ENCODE results near the gene MEF2A. TPM values are rescaled to one million over a fixed set of nuclear protein-coding genes. Genes with fewer than 3 reads are reported as not detected.

The MEF2A gene
- total RNA-seq, 1 donor from 2014 or later, result 184 TPM

- Mint-ChIP-seq H3K36me3 (ENCODE audit: low read depth) (peaks cover 22% of the 10 kb centered on the region), H3K4me1 (ENCODE audit: low read depth) (peaks cover 25% of the 10 kb centered on the region), H3K27ac (ENCODE audit: unreplicated experiment) (no peak overlapping the region), H3K27me3 (ENCODE audit: low read depth) (no peaks in the 10 kb centered on the region), H3K9me3 (ENCODE audit: low read depth) (no peaks in the 10 kb centered on the region), H3K4me3 (ENCODE audit: unreplicated experiment) (no peak overlapping the region)
- TF ChIP-seq, protein P1, sequence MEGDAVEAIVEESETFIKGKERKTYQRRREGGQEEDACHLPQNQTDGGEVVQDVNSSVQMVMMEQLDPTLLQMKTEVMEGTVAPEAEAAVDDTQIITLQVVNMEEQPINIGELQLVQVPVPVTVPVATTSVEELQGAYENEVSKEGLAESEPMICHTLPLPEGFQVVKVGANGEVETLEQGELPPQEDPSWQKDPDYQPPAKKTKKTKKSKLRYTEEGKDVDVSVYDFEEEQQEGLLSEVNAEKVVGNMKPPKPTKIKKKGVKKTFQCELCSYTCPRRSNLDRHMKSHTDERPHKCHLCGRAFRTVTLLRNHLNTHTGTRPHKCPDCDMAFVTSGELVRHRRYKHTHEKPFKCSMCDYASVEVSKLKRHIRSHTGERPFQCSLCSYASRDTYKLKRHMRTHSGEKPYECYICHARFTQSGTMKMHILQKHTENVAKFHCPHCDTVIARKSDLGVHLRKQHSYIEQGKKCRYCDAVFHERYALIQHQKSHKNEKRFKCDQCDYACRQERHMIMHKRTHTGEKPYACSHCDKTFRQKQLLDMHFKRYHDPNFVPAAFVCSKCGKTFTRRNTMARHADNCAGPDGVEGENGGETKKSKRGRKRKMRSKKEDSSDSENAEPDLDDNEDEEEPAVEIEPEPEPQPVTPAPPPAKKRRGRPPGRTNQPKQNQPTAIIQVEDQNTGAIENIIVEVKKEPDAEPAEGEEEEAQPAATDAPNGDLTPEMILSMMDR (IDR thresholded peaks at IDR 0.05), result no peak
- DNase-seq (ENCODE audit: low spot score), result no peak
Measured at GRCh38 chr15:99668533-99669182, 102.9 kb downstream of the MEF2A start.

DNA sequence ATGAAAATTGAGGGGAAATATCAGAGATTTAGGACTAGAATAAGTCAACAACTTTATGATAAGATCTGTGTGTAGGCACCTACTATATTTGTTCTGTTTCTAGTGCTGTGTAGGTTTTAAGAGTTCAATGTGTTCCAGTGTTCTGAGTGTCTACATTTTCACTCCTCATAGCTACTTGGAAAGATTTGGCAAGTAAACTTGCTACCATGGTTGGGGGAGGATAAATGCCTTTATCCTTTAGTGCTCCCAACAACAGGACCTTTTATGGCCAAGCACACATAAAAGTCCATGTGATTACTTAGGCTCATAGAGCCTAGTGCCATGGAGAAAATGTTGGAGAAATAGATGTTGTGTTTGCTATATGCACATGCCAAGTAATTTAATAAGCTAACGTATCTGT, 103.5 kb downstream of the MEF2A start:
- DNase-seq (ENCODE audit: low spot score), result no peak
- Mint-ChIP-seq H3K36me3 (ENCODE audit: low read depth) (peaks cover 22% of the 10 kb centered on the region), H3K9me3 (ENCODE audit: low read depth) (no peaks in the 10 kb centered on the region), H3K27me3 (ENCODE audit: low read depth) (no peaks in the 10 kb centered on the region), H3K27ac (ENCODE audit: unreplicated experiment) (no peak overlapping the region), H3K4me1 (ENCODE audit: low read depth) (peaks cover 19% of the 10 kb centered on the region), H3K4me3 (ENCODE audit: unreplicated experiment) (no peak overlapping the region)
- TF ChIP-seq, protein P1 (IDR thresholded peaks at IDR 0.05), result no peak

DNA sequence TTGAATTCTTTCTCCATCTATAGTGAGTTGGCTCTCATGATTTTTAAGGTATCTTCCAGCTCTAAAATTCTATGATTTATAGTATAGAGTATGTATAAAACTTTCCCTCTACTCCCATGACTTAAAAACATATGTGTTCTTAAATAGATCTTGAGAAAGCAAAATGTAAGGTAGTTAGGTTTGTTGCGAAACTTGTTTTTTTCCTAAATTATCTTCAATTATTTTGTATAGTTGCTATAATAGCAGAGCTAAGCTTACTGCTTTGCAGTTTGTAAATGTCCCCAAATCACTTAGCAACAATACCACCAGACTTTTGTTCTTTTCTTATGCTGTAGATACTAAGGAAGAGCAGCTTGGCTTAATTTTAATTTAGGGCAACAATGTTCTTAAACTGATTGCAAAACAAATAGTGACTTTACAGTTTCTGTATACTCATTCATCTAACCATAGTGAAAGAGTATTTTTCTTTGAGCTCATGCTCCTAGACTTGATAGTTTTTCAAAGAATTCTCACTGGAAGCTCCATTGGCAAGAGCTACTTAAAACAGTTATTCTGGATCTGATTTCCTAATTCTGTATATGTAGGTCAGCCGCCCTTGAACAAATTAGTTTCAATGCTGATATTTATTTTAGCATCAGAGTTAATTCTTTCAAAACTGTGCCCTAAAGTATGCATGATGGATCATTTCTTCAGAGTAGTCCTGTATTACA, 106.3 kb downstream of the MEF2A start:
- no peak for DNase-seq (ENCODE audit: low spot score)
- peaks cover 27% of the 10 kb centered on the region for H3K36me3 Mint-ChIP-seq (ENCODE audit: low read depth)
- no peaks in the 10 kb centered on the region for H3K27me3 Mint-ChIP-seq (ENCODE audit: low read depth)
- H3K4me1 Mint-ChIP-seq (ENCODE audit: low read depth), result peaks cover 16% of the 10 kb centered on the region
- no peak overlapping the region for H3K4me3 Mint-ChIP-seq (ENCODE audit: unreplicated experiment)
- no peak overlapping the region for H3K27ac Mint-ChIP-seq (ENCODE audit: unreplicated experiment)
- TF ChIP-seq, protein P1 (IDR thresholded peaks at IDR 0.05), result no peak
- H3K9me3 Mint-ChIP-seq (ENCODE audit: low read depth), result no peaks in the 10 kb centered on the region

- Mint-ChIP-seq H3K27me3 (ENCODE audit: low read depth) (no peaks in the 10 kb centered on the region), H3K27ac (ENCODE audit: unreplicated experiment) (peak overlapping the region; percentile 52), H3K4me1 (ENCODE audit: low read depth) (peaks cover 24% of the 10 kb centered on the region), H3K36me3 (ENCODE audit: low read depth) (peaks cover 35% of the 10 kb centered on the region), H3K4me3 (ENCODE audit: unreplicated experiment) (no peak overlapping the region), H3K9me3 (ENCODE audit: low read depth) (no peaks in the 10 kb centered on the region)
- DNase-seq (ENCODE audit: low spot score), result no peak
- TF ChIP-seq, protein P1 (IDR thresholded peaks at IDR 0.05), result no peak
Measured at GRCh38 chr15:99673111-99673510, 107.3 kb downstream of the MEF2A start.

DNA sequence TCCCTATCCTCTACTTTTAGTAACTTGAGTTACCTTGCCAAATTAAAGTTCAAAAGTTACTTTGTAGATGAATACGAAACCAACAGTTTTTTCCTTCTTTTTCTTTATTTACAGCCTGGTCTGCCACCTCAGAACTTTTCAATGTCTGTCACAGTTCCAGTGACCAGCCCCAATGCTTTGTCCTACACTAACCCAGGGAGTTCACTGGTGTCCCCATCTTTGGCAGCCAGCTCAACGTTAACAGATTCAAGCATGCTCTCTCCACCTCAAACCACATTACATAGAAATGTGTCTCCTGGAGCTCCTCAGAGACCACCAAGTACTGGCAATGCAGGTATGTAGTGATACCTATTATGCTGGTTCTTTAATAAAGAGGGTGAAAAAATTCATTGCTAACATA, 108.5 kb downstream of the MEF2A start:
- no peak overlapping the region for H3K4me3 Mint-ChIP-seq (ENCODE audit: unreplicated experiment)
- peaks cover 19% of the 10 kb centered on the region for H3K4me1 Mint-ChIP-seq (ENCODE audit: low read depth)
- TF ChIP-seq, protein P1 (IDR thresholded peaks at IDR 0.05), result no peak
- DNase-seq (ENCODE audit: low spot score), result no peak
- peaks cover 43% of the 10 kb centered on the region for H3K36me3 Mint-ChIP-seq (ENCODE audit: low read depth)
- no peaks in the 10 kb centered on the region for H3K9me3 Mint-ChIP-seq (ENCODE audit: low read depth)
- H3K27ac Mint-ChIP-seq (ENCODE audit: unreplicated experiment), result no peak overlapping the region
- no peaks in the 10 kb centered on the region for H3K27me3 Mint-ChIP-seq (ENCODE audit: low read depth)
